CD4-positive, alpha-beta T cell (primary cell): ENCODE measurements around the gene BUD13. TPM values are rescaled to one million over a fixed set of nuclear protein-coding genes. Genes with fewer than 3 reads are reported as not detected.
A peak's percentile ranks its signal among the peaks of the same experiment; 100 is the strongest.

Source experiments
- ATAC-seq: fragments of 200-7000 bp; cut with Tn5 transposase; one replicate; pipeline ENCODE4 v1.10.0; 2022; ENCODE audit warnings: mild to moderate bottlenecking; ENCODE audit not compliant: poor library complexity
- CTCF ChIA-PET: fragments of 350-600 bp; sonication (Branson Sonifier 250); formaldehyde crosslinking; loops from one replicate; lab custom pipeline; 2021; ENCODE audit warnings: antibody characterized with exemption, inconsistent platforms; lab: Charles Lee
- POLR2A ChIA-PET: fragments of 350-600 bp; sonication (Branson Sonifier 250); formaldehyde crosslinking; loops from one replicate; lab custom pipeline; 2021; ENCODE audit warnings: antibody characterized with exemption, inconsistent platforms; lab: Charles Lee
- DNase-seq, 14 experiments: peaks; one replicate each; pipeline ENCODE4 v3.0.0-alpha.2; 2013 to 2020; ENCODE audit warnings: mixed read lengths in 2 of 14
- H3K27ac ChIP-seq, 2 donors: one replicate each; pipeline versions ENCODE4 v1.5.1 to v1.7.0; 2013; ENCODE audit warnings: low read length in 2 of 2, low read depth in 1 of 2, mild to moderate bottlenecking in 1 of 2
- H3K27me3 ChIP-seq, 2 experiments: 1 replicate in 1 of 2; 2 replicates in 1 of 2; pipeline versions ENCODE4 v1.6.1 to v1.7.0; 2013; ENCODE audit warnings: low read length in 2 of 2, control low read depth in 1 of 2, mild to moderate bottlenecking in 1 of 2, moderate library complexity in 1 of 2; ENCODE audit not compliant: insufficient read depth in 2 of 2, control insufficient read depth in 1 of 2
- H3K36me3 ChIP-seq: one replicate; pipeline ENCODE4 v1.6.1; 2013; ENCODE audit warnings: low read length, control low read depth; ENCODE audit not compliant: insufficient read depth
- H3K4me1 ChIP-seq: one replicate; pipeline ENCODE4 v1.6.1; 2013; ENCODE audit warnings: low read length, control low read depth; ENCODE audit not compliant: insufficient read depth
- H3K4me3 ChIP-seq: one replicate; pipeline ENCODE4 v1.5.1; 2013; ENCODE audit warnings: mild to moderate bottlenecking, low read length, moderate library complexity
- H3K9me3 ChIP-seq, 2 experiments: 1 replicate in 1 of 2; 2 replicates in 1 of 2; pipeline versions ENCODE4 v1.6.1 to v1.7.0; 2013; ENCODE audit warnings: low read length in 2 of 2, mild to moderate bottlenecking in 2 of 2, control low read depth in 1 of 2, moderate library complexity in 1 of 2; ENCODE audit not compliant: control insufficient read depth in 1 of 2, insufficient read depth in 1 of 2
- H3K27ac Mint-ChIP-seq: one replicate; pipeline ENCODE4 v1.8.0; 2020; ENCODE audit warnings: mixed read lengths
- H3K27me3 Mint-ChIP-seq: one replicate; pipeline ENCODE4 v1.8.0; 2021; ENCODE audit warnings: mixed read lengths
- H3K36me3 Mint-ChIP-seq: one replicate; pipeline ENCODE4 v1.8.0; 2021; ENCODE audit warnings: low read depth, mixed read lengths
- H3K4me1 Mint-ChIP-seq: one replicate; pipeline ENCODE4 v1.8.0; 2021; ENCODE audit warnings: low read depth, mixed read lengths
- H3K4me3 Mint-ChIP-seq: one replicate; pipeline ENCODE4 v1.8.0; 2020; ENCODE audit warnings: mild to moderate bottlenecking, mixed read lengths
- H3K9me3 Mint-ChIP-seq: one replicate; pipeline ENCODE4 v1.8.0; 2020; ENCODE audit warnings: mixed read lengths
- intact Hi-C, 2 experiments: fragments of 100-400 bp; cut with DNase I in 1 of 2; cut with micrococcal nuclease in 1 of 2; formaldehyde crosslinking; loops; one replicate each; pipeline versions ENCODE4 v1.15.1 to v1.9.0; 2023 to 2025; cut with DNase I, micrococcal nuclease
- total RNA-seq, 174 experiments: library from RNA in 2 of 174; stranded (reverse) in 2 of 174; gene quantifications; one replicate each; pipeline ENCODE4 v1.2.3 and lab custom pipeline; 2021 to 2026
- TF ChIP-seq, protein P1 (sequence below): fragments of 200-600 bp; IDR thresholded peaks from one replicate; pipeline ENCODE4 v1.8.0; 2022; ENCODE audit warnings: antibody characterized with exemption, mild to moderate bottlenecking

BUD13 gene
- total RNA-seq, 2 experiments from 2014 or later: 9.2 to 10.1 TPM

DNA sequence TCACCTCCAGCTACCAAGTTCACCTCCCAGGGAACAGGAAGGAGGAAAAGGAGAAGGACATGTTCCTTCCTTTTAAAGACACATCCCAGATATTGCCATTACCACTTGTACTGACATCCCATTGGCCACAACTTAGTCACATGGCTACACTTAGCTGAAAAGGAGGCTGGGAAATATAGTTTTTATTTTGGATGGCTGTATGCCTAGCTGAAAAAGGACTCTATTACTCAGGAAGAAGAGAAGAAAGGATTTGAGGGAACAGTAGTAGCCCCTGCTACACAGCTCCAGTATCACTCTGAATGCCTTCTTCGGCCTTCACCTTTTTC is 20.9 kb upstream of the BUD13 start:
- ATAC-seq: peak; percentile 47
- POLR2A ChIA-PET: interaction anchor here (1.3 kb wide), 1 partner anchor 42 kb away, joined by 4 read pairs; no protein-coding TSS in a partner anchor

DNA sequence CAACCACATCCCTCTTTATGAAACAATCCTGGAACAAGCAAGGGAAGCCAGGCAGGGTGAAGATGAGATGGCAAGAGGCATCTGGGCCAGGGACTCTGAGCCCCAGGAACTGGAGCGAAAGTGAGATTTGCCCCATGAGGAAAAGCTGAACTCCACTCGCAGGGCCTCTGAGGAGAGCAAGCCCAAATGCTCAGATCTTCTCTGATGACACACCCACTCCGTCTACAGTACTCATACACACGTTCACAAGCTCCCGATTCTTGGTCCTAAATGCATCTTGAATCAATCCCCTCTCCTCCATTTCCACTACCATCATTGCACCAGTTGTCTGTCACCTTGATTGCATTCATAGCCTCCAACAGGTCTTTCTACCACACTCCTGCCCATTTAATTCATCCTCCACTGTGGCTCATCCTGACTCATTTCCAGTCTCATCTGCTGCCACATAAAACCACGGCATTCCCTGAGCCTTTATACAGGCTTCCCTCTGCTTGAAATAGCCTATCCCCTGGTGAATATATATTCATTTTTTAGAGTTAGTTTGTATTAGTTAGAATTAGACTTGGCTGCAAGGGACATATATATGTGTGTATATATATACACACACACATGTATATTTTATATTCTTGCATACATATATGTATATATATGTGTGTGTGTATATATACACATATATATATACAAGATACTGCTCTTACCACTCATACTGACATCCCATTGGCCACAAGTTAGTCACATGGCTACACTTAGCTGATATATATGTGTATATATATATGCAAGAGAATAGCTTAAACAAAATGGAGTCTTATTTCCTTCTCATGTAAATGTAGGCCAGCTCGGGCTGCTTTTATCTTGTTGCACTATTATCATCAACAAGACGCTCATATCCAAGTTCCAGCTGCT is 20.3 kb upstream of the BUD13 start:
- Histone ChIP-seq H3K27me3 (no peaks in the 10 kb centered on the region), H3K27ac (no peak overlapping the region), H3K36me3 (no peaks in the 10 kb centered on the region), H3K4me1 (peaks cover 18% of the 10 kb centered on the region), H3K4me3 (no peak overlapping the region), H3K9me3 (no peaks in the 10 kb centered on the region)
- Mint-ChIP-seq H3K36me3 (peaks cover 5% of the 10 kb centered on the region), H3K4me3 (peak overlapping the region; percentile 4), H3K27me3 (peaks cover 8% of the 10 kb centered on the region), H3K27ac (no peak overlapping the region), H3K9me3 (no peaks in the 10 kb centered on the region), H3K4me1 (peaks cover 26% of the 10 kb centered on the region)
- ChIA-PET POLR2A (interaction anchor here (1.3 kb wide), 1 partner anchor 43 kb away, joined by 4 read pairs; no protein-coding TSS in a partner anchor), CTCF (interaction anchor here (1.3 kb wide), 1 partner anchor 43 kb away, joined by 6 read pairs; no protein-coding TSS in a partner anchor)
- no peak for DNase-seq
- TF ChIP-seq, protein P1, sequence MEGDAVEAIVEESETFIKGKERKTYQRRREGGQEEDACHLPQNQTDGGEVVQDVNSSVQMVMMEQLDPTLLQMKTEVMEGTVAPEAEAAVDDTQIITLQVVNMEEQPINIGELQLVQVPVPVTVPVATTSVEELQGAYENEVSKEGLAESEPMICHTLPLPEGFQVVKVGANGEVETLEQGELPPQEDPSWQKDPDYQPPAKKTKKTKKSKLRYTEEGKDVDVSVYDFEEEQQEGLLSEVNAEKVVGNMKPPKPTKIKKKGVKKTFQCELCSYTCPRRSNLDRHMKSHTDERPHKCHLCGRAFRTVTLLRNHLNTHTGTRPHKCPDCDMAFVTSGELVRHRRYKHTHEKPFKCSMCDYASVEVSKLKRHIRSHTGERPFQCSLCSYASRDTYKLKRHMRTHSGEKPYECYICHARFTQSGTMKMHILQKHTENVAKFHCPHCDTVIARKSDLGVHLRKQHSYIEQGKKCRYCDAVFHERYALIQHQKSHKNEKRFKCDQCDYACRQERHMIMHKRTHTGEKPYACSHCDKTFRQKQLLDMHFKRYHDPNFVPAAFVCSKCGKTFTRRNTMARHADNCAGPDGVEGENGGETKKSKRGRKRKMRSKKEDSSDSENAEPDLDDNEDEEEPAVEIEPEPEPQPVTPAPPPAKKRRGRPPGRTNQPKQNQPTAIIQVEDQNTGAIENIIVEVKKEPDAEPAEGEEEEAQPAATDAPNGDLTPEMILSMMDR: no peak
- intact Hi-C loops: loop anchor here in 1 of 2 experiments (5.0 kb wide), 1 partner anchor 59 kb away; no protein-coding TSS in a partner anchor
- peak; percentile 14 for ATAC-seq

More for the DNA sequence above, 20.9 kb upstream of the BUD13 start:
- Histone ChIP-seq H3K4me1 (peaks cover 12% of the 10 kb centered on the region), H3K36me3 (no peaks in the 10 kb centered on the region), H3K9me3 (no peaks in the 10 kb centered on the region), H3K27ac (no peak overlapping the region), H3K27me3 (no peaks in the 10 kb centered on the region), H3K4me3 (no peak overlapping the region)
- H3K27ac Mint-ChIP-seq: no peak overlapping the region
- H3K4me1 Mint-ChIP-seq: peaks cover 20% of the 10 kb centered on the region
- intact Hi-C loops: loop anchor here in 1 of 2 experiments (5.0 kb wide), 1 partner anchor 59 kb away; no protein-coding TSS in a partner anchor
- TF ChIP-seq, protein P1: no peak
- peaks cover 8% of the 10 kb centered on the region for H3K27me3 Mint-ChIP-seq
- no peak for DNase-seq
- H3K4me3 Mint-ChIP-seq: no peak overlapping the region
- no peaks in the 10 kb centered on the region for H3K36me3 Mint-ChIP-seq
- CTCF ChIA-PET: no interaction called here
- no peaks in the 10 kb centered on the region for H3K9me3 Mint-ChIP-seq

DNA sequence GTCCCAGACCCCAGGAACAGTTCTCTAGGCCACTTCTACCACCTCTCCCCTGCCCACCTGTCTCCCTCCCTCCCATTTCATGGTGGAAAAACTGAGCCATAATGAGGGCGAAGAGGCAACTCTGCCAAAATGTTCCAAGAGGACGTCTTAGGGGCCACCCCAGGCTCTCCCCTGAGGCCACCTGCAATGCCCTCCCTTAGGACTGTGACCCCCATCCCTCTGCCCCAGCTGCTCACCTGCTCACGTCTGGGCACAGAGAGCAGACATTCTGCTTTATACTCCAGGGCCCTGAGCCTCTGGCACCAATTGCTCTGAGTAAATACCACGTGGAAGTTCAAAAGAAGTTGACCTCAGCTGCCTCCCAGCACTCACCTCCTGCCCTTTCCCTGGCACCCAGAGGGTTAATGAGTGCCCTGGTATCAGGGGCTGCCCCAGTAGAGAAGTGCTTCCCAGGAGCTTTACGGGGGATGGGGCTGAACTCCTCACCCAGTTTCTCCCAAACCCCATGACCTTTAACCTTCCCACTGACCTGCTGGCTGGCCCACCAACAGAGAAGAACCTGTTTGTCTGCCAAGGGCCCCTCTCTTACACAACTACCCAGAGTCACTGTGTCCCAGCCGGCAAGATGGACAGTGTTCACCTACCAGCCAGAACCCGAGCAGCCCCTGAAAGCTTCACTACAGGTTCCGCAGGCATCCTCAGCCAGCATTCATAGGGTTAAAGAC is 19.5 kb upstream of the BUD13 start:
- Histone ChIP-seq H3K27me3 (no peaks in the 10 kb centered on the region), H3K36me3 (no peaks in the 10 kb centered on the region), H3K4me3 (no peak overlapping the region), H3K4me1 (peaks cover 22% of the 10 kb centered on the region), H3K9me3 (no peaks in the 10 kb centered on the region), H3K27ac (no peak overlapping the region)
- no peaks in the 10 kb centered on the region for H3K9me3 Mint-ChIP-seq
- DNase-seq: no peak
- intact Hi-C loops: loop anchor here in 1 of 2 experiments (5.0 kb wide), 1 partner anchor 60 kb away; no protein-coding TSS in a partner anchor
- no peak overlapping the region for H3K27ac Mint-ChIP-seq
- peaks cover 8% of the 10 kb centered on the region for H3K27me3 Mint-ChIP-seq
- ChIA-PET POLR2A (no interaction called here), CTCF (interaction anchor here (1.3 to 1.6 kb wide), 2 partner anchors 20 to 44 kb away, joined by 6 to 13 read pairs; partner anchors contain the start of gene BUD13)
- no peak for ATAC-seq
- H3K4me3 Mint-ChIP-seq: no peak overlapping the region
- peaks cover 11% of the 10 kb centered on the region for H3K36me3 Mint-ChIP-seq
- H3K4me1 Mint-ChIP-seq: peaks cover 31% of the 10 kb centered on the region
- TF ChIP-seq, protein P1: no peak
